Choroid plexus epithelial cell (primary cell): ENCODE measurements around the gene PWP2.
A peak's percentile ranks its signal among the peaks of the same experiment; 100 is the strongest.
"Not testable (repeated sequence)": the region's sequence is repeated elsewhere in the genome, so short reads cannot be mapped to it uniquely, and the experiment has no call there.

Source experiments
- DNase-seq: peaks from one replicate; pipeline ENCODE4 v3.0.0-alpha.2; 2010; ENCODE audit warnings: low read depth
- H3K4me3 ChIP-seq: 2 replicates; pipeline ENCODE4 v1.5.1; 2011; ENCODE audit warnings: low read depth, mild to moderate bottlenecking, control low read depth, low read length, moderate library complexity
- TF ChIP-seq, protein P1 (sequence below): conservative IDR thresholded peaks from 2 replicates; pipeline ENCODE4 v1.5.1; 2011; ENCODE audit warnings: low read depth, mild to moderate bottlenecking, control low read depth, inconsistent platforms, low read length, moderate library complexity

Gene PWP2

DNA sequence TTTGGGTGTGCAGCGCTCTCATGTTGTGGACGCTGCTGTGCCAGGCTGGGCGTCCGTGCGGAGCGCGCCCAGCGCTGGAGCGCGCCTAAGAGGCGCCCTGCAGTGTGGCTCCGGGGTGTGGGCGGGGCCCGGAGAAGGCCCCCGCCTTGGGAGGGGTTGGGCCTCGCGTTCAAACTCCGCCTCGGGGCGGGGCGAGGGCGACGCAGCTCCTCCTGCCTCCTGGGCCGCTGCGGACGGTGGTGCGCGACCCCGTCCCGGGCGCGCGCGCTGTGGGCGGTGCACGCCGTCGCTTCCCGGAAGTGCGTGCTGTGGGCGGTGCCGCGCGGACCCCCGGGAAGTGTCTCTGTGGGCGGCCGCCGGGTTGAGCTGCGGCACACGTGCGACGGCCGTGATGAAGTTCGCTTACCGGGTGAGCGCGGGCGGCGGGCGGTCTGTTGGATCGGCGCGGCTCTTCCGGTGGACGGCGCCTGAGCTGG lies at the start of gene PWP2:
PWP2 (plus strand) TSS at position 374 of the 476 bp plus-strand sequence; CDS start at position 392, 18 bp downstream.
- not testable (repeated sequence) for DNase-seq
- H3K4me3 ChIP-seq = peak within 1 kb of the TSS; percentile 35

DNA sequence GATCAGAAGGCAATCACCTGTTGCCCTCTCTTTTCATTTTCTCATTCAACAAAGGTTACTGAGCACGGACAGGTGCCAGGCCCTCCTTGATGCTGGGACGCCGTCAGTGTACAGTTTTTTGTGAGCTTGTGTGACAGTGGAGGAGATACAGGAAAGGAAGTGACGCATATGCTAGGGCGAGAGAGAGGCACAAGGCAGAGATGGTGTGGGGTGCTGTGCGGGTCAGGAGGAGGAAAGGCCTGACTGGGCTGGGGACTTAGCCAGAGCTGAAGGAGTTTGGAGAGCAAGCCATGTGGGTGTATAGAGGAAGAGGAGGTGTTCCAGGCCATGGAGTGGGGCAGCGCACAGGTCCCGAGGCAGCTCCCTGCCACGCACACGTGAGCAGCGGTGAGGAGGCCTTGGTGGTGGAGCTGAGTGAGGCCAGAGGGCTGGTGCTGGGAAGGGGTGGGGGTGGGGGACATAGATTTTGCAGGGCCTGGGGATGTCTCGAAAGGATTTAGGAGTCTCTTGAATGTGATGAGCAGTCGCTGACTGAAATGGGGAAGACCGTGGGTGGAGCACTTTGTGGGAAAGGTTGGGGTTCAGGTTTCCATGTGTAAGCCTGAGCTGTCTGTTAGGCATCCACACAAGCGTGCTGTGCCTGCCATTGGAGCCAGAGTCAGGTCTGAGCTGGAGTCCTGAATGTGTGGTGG lies 49.1 kb upstream of the PWP2 start:
- H3K4me3 ChIP-seq = no peak overlapping the region
- TF ChIP-seq, protein P1, sequence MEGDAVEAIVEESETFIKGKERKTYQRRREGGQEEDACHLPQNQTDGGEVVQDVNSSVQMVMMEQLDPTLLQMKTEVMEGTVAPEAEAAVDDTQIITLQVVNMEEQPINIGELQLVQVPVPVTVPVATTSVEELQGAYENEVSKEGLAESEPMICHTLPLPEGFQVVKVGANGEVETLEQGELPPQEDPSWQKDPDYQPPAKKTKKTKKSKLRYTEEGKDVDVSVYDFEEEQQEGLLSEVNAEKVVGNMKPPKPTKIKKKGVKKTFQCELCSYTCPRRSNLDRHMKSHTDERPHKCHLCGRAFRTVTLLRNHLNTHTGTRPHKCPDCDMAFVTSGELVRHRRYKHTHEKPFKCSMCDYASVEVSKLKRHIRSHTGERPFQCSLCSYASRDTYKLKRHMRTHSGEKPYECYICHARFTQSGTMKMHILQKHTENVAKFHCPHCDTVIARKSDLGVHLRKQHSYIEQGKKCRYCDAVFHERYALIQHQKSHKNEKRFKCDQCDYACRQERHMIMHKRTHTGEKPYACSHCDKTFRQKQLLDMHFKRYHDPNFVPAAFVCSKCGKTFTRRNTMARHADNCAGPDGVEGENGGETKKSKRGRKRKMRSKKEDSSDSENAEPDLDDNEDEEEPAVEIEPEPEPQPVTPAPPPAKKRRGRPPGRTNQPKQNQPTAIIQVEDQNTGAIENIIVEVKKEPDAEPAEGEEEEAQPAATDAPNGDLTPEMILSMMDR = no peak
- no peak for DNase-seq

DNA sequence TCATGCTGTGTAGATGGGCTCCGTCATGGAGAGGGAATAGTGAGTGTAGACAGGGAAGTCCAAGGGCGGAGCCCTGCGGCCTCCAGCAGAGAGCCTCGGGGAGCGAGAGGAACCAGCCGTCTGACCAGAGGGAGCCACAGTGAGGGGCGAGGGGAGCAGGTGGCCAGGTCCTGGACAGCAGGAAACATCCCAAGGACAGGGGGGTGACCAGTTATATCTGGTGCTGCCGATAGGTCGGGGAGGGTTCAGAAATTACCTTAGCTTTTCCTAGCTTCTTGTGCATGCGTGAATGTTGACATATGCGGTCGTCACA lies 48.6 kb upstream of the PWP2 start:
- no peak for DNase-seq
- no peak overlapping the region for H3K4me3 ChIP-seq
- TF ChIP-seq, protein P1 = no peak

DNA sequence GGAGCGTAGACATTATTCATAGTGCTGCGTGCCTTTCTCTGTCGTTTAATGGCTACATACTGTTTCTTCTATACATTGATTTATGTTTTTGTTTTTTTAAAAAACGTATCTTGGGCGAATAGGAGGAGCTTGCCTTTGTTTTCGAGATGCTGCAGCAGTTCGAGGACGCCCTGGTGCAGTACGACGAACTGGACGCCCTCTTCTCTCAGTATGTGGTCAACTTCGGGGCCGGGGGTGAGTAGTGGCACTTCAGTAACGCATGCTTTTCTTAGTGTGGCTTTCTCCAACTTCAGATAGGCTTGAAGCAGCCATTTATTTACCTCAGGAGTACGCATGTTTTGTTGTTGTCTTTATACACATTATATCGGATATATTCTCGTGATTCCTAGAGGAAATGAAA lies 48.2 kb upstream of the PWP2 start:
- no peak for DNase-seq
- TF ChIP-seq, protein P1 = no peak
- no peak overlapping the region for H3K4me3 ChIP-seq

DNA sequence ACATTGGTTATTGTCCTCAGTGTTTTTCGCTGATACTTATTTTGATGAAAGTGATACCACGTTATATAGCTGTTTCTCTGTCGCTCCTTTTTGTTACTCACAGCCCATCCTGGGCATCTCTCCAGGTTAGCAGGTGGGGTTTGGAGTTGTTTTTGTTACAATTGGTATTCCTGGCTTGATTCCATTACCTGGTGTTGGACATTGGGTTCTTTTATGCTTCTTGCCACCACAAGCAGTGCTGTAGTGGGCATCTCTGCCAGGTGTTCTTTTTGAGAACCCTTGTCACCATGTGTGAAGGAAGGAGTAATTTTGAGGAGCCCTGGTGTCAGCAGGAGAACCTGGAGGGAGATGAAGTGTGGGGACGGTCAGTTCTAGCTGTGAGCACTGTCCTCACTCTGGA lies 47.5 kb upstream of the PWP2 start:
- TF ChIP-seq, protein P1 = no peak
- no peak for DNase-seq
- no peak overlapping the region for H3K4me3 ChIP-seq

DNA sequence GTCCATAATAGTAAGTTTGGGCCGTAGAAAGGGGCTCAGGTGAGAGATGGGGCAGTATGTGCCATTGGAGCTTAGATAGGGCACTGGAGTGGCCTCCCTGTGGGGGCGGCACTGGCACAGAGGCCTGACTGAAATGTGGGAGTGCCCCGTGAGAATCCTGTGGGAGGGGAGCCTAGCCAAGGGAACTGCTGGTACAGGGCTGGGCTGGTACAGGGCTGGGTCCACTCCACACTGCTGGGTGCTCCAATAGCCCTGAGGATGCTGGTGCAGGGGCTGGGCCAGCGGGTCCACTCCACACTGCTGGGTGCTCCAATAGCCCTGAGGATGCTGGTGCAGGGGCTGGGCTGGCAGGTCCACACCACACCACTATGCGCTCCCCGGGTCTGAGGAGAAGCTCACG lies 44.8 kb upstream of the PWP2 start:
- no peak overlapping the region for H3K4me3 ChIP-seq
- no peak for DNase-seq
- TF ChIP-seq, protein P1 = no peak

DNA sequence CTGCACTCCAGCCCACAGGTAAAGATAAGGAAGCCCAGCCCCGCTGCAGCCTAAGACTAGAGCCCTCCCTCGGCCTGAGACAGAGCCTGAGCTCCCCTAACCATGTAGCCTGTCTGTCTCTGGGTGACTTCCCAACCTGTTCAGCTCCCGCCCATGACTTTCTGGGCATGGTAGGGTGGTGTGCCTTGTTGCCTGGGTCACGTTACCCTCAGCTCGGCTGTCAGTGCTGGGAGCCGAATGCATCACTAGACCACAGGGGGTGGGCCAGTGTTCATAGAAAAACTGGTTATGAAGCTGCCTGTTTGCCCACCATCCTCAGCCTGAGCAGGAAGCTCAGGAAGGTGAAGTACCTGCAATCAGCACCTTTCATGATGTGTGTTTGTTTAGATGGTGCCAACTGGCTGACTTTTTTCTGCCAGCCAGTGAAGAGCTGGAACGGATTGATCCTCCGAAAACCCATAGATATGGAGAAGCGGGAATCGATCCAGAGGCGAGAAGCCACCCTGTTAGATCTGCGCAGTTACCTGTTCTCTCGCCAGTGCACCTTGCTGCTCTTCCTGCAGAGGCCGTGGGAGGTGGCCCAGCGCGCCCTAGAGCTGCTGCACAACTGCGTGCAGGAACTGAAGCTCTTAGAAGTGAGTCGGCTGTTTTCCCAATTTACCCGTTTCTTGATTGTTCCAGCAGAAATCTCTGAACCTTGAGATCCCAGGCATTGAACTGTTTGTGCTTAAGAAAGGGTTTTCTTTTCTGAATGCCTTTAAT lies 43.9 kb upstream of the PWP2 start:
- TF ChIP-seq, protein P1 = no peak
- no peak overlapping the region for H3K4me3 ChIP-seq
- no peak for DNase-seq
